Neural progenitor cell (in vitro differentiated cells): ENCODE results near the gene KCMF1. TPM values are rescaled to one million over a fixed set of nuclear protein-coding genes. Genes with fewer than 3 reads are reported as not detected.

Source experiments
- DNase-seq: peaks from one replicate; pipeline ENCODE4 v3.0.0-alpha.2; 2016; ENCODE audit warnings: low spot score
- H2AFZ ChIP-seq: fragments of 200-600 bp; sonication (generic); replicated peaks from 2 replicates; pipeline ENCODE4 v1.6.1; 2016; ENCODE audit warnings: antibody characterized with exemption
- H3F3A ChIP-seq: fragments of 200-600 bp; sonication (generic); 2 replicates; pipeline ENCODE4 v1.6.1; 2016; ENCODE audit warnings: antibody characterized with exemption, low read depth
- H3K27ac ChIP-seq: fragments of 200-600 bp; sonication (generic); 2 replicates; pipeline ENCODE4 v1.5.1; 2016; ENCODE audit warnings: mild to moderate bottlenecking
- H3K27me3 ChIP-seq: fragments of 200-600 bp; sonication (generic); 2 replicates; pipeline ENCODE4 v1.6.1; 2016; ENCODE audit warnings: mild to moderate bottlenecking, moderate library complexity
- H3K36me3 ChIP-seq: fragments of 200-600 bp; sonication (generic); 2 replicates; pipeline ENCODE4 v1.5.1; 2016
- H3K4me1 ChIP-seq: fragments of 200-600 bp; sonication (generic); 2 replicates; pipeline ENCODE4 v1.6.1; 2016; ENCODE audit warnings: mixed run types
- H3K4me2 ChIP-seq: fragments of 200-600 bp; sonication (generic); 2 replicates; pipeline ENCODE4 v1.6.1; 2016
- H3K4me3 ChIP-seq: fragments of 200-600 bp; sonication (generic); 2 replicates; pipeline ENCODE4 v1.5.1; 2016
- H3K79me2 ChIP-seq: fragments of 200-600 bp; sonication (generic); 2 replicates; pipeline ENCODE4 v1.6.1; 2016; ENCODE audit warnings: low read depth
- H3K9ac ChIP-seq: fragments of 200-600 bp; sonication (generic); 2 replicates; pipeline ENCODE4 v1.6.1; 2016
- H3K9me3 ChIP-seq: fragments of 200-600 bp; sonication (generic); 2 replicates; pipeline ENCODE4 v1.5.1; 2016; ENCODE audit warnings: low read depth
- H4K20me1 ChIP-seq: fragments of 200-600 bp; sonication (generic); 2 replicates; pipeline ENCODE4 v1.6.1; 2016; ENCODE audit warnings: low read depth
- H3K27ac Mint-ChIP-seq: 3 replicates; pipeline ENCODE4 v1.8.0; 2021; ENCODE audit warnings: mixed read lengths
- H3K27me3 Mint-ChIP-seq: 2 replicates; pipeline ENCODE4 v1.8.0; 2022; ENCODE audit warnings: low read depth, mild to moderate bottlenecking, inconsistent platforms, moderate library complexity, mixed read lengths; ENCODE audit not compliant: insufficient read depth
- H3K36me3 Mint-ChIP-seq: 3 replicates; pipeline ENCODE4 v1.8.0; 2021; ENCODE audit warnings: mixed read lengths
- H3K4me1 Mint-ChIP-seq: 3 replicates; pipeline ENCODE4 v1.8.0; 2021; ENCODE audit warnings: mixed read lengths
- H3K4me3 Mint-ChIP-seq: 3 replicates; pipeline ENCODE4 v1.8.0; 2021; ENCODE audit warnings: mild to moderate bottlenecking, moderate library complexity, mixed read lengths
- H3K9me3 Mint-ChIP-seq: 3 replicates; pipeline ENCODE4 v1.8.0; 2020; ENCODE audit warnings: mixed read lengths
- CTCF ChIP-seq: fragments of 200-600 bp; sonication (generic); IDR thresholded peaks from 2 replicates; pipeline ENCODE4 v1.5.1; 2017; ENCODE audit warnings: antibody characterized with exemption, mild to moderate bottlenecking
- EZH2 ChIP-seq: fragments of 200-600 bp; sonication (generic); IDR thresholded peaks from 2 replicates; pipeline ENCODE4 v1.6.1; 2017; ENCODE audit warnings: antibody characterized with exemption, mild to moderate bottlenecking, moderate library complexity
- EZH2phosphoT487 ChIP-seq: fragments of 200-600 bp; sonication (generic); IDR thresholded peaks from 2 replicates; pipeline ENCODE4 v1.6.1; 2017; ENCODE audit warnings: antibody characterized with exemption
- total RNA-seq: library from RNA; depleted of rRNA; stranded (reverse); fragments of >200 nt; gene quantifications from 2 replicates; pipeline ENCODE4 v1.2.3, GENCODE V29; 2015; ENCODE audit warnings: low replicate concordance

Gene KCMF1
- total RNA-seq, 1 donor from 2014 or later: 99.7 TPM

- Histone ChIP-seq H3K9ac (no peak overlapping the region), H3K79me2 (no peaks in the 10 kb centered on the region), H3K4me1 (peaks cover 26% of the 10 kb centered on the region), H3K27me3 (no peaks in the 10 kb centered on the region), H3K36me3 (no peaks in the 10 kb centered on the region), H3K27ac (peak overlapping the region; percentile 10), H3F3A (peaks cover 34% of the 10 kb centered on the region), H3K9me3 (no peaks in the 10 kb centered on the region), H3K4me2 (peak overlapping the region; percentile 77), H4K20me1 (no peaks in the 10 kb centered on the region), H3K4me3 (peak overlapping the region; percentile 2), H2AFZ (peak overlapping the region; percentile 40)
- Mint-ChIP-seq H3K4me3 (no peak overlapping the region), H3K36me3 (no peaks in the 10 kb centered on the region), H3K4me1 (peaks cover 34% of the 10 kb centered on the region), H3K27ac (no peak overlapping the region), H3K27me3 (peaks cover 12% of the 10 kb centered on the region), H3K9me3 (no peaks in the 10 kb centered on the region)
- TF ChIP-seq EZH2 (no peak), EZH2phosphoT487 (no peak), CTCF (no peak)
- peak; percentile 71 for DNase-seq
These were observed 94.1 kb downstream of the KCMF1 start for GRCh38 chr2:85064927-85065577.

- H3K27me3 ChIP-seq: no peaks in the 10 kb centered on the region
- no peaks in the 10 kb centered on the region for H4K20me1 ChIP-seq
- peaks cover 33% of the 10 kb centered on the region for H3K4me1 Mint-ChIP-seq
- no peaks in the 10 kb centered on the region for H3K9me3 Mint-ChIP-seq
- peaks cover 34% of the 10 kb centered on the region for H3F3A ChIP-seq
- H3K27ac Mint-ChIP-seq: no peak overlapping the region
- peak overlapping the region; percentile 4 for H3K4me3 Mint-ChIP-seq
- TF ChIP-seq EZH2phosphoT487 (no peak), CTCF (no peak), EZH2 (no peak)
- no peaks in the 10 kb centered on the region for H3K9me3 ChIP-seq
- H3K4me3 ChIP-seq: no peak overlapping the region
- no peak for DNase-seq
- H3K27ac ChIP-seq: no peak overlapping the region
- peak overlapping the region; percentile 77 for H3K4me2 ChIP-seq
- peaks cover 12% of the 10 kb centered on the region for H3K27me3 Mint-ChIP-seq
- H3K79me2 ChIP-seq: no peaks in the 10 kb centered on the region
- no peaks in the 10 kb centered on the region for H3K36me3 ChIP-seq
- no peak overlapping the region for H3K9ac ChIP-seq
- H2AFZ ChIP-seq: peak overlapping the region; percentile 68
- H3K36me3 Mint-ChIP-seq: no peaks in the 10 kb centered on the region
- H3K4me1 ChIP-seq: peaks cover 26% of the 10 kb centered on the region
These were observed 95.2 kb downstream of the KCMF1 start for GRCh38 chr2:85066006-85066740.

- Histone ChIP-seq H3K9ac (no peak overlapping the region), H3K27me3 (no peaks in the 10 kb centered on the region), H3K79me2 (no peaks in the 10 kb centered on the region), H3K9me3 (no peaks in the 10 kb centered on the region), H3F3A (peaks cover 34% of the 10 kb centered on the region), H3K4me3 (peak overlapping the region; percentile 37), H3K4me1 (peaks cover 26% of the 10 kb centered on the region), H2AFZ (peak overlapping the region; percentile 94), H3K27ac (no peak overlapping the region), H3K4me2 (peak overlapping the region; percentile 77), H3K36me3 (no peaks in the 10 kb centered on the region), H4K20me1 (no peaks in the 10 kb centered on the region)
- H3K27me3 Mint-ChIP-seq: peaks cover 12% of the 10 kb centered on the region
- no peaks in the 10 kb centered on the region for H3K9me3 Mint-ChIP-seq
- DNase-seq: peak; percentile 92
- H3K36me3 Mint-ChIP-seq: no peaks in the 10 kb centered on the region
- H3K4me3 Mint-ChIP-seq: peak overlapping the region; percentile 73
- peaks cover 26% of the 10 kb centered on the region for H3K4me1 Mint-ChIP-seq
- peak; percentile 79 for TF ChIP-seq CTCF
- TF ChIP-seq EZH2: no peak
- H3K27ac Mint-ChIP-seq: no peak overlapping the region
These were observed 96.0 kb downstream of the KCMF1 start for GRCh38 chr2:85066874-85067351.
